Heart right ventricle (tissue), 16 donors: Measurements from ENCODE around the gene DEFB131B. TPM values are rescaled to one million over a fixed set of nuclear protein-coding genes. Genes with fewer than 3 reads are reported as not detected.

Experiments
- ATAC-seq, 8 donors: fragments of 200-7000 bp; cut with Tn5 transposase; one replicate each; pipeline ENCODE4 v1.9.1; 2020; ENCODE audit warnings: mild to moderate bottlenecking in 8 of 8, moderate library complexity in 8 of 8, moderate number of reproducible peaks in 1 of 8
- DNase-seq, 2 donors: peaks; one replicate each; pipeline ENCODE4 v3.0.0-alpha.2; 2020
- H3K27ac ChIP-seq, 10 donors: fragments of 200-600 bp; sonication (generic) in 2 of 10; one replicate each; pipeline versions ENCODE4 v1.5.0 to v1.8.0; 2020 to 2022; ENCODE audit warnings: mild to moderate bottlenecking in 3 of 10
- H3K27me3 ChIP-seq, 7 donors: fragments of 200-600 bp; one replicate each; pipeline ENCODE4 v1.8.0; 2021 to 2022; ENCODE audit warnings: mild to moderate bottlenecking in 2 of 7
- H3K36me3 ChIP-seq, 9 donors: fragments of 200-600 bp; sonication (generic) in 1 of 9; one replicate each; pipeline versions ENCODE4 v1.5.0 to v1.8.0; 2020 to 2022; ENCODE audit warnings: mild to moderate bottlenecking in 2 of 9
- H3K4me1 ChIP-seq, 9 donors: fragments of 200-600 bp; sonication (generic) in 1 of 9; one replicate each; pipeline versions ENCODE4 v1.5.0 to v1.8.0; 2020 to 2022; ENCODE audit warnings: mild to moderate bottlenecking in 4 of 9
- H3K4me3 ChIP-seq, 10 donors: fragments of 200-600 bp; sonication (generic) in 2 of 10; one replicate each; pipeline versions ENCODE4 v1.5.0 to v1.8.0; 2020 to 2022; ENCODE audit warnings: mild to moderate bottlenecking in 7 of 10, moderate library complexity in 2 of 10
- H3K9me3 ChIP-seq, 11 donors: fragments of 200-600 bp in 10 of 11; sonication (generic) in 2 of 11; one replicate each; pipeline versions ENCODE4 v1.5.0 to v1.8.0; 2013 to 2022; ENCODE audit warnings: mild to moderate bottlenecking in 2 of 11, control low read depth in 1 of 11, moderate library complexity in 1 of 11
- WGBS, 2 donors: extraction: QIAGEN DNeasy Blood & Tissue Kit; methylation state at CpG; one replicate each; pipeline ENCODE4 v1.1.7; 2013; ENCODE audit warnings: inconsistent platforms in 1 of 2; 5-methylcytosine and 5-hydroxymethylcytosine counted together
- intact Hi-C, 10 donors: fragments of 100-400 bp; cut with DNase I; formaldehyde crosslinking; loops; one replicate each; pipeline versions ENCODE4 v1.11.1 to v1.14.2; 2022
- polyA plus RNA-seq, 2 donors: library from polyadenylated mRNA; stranded (reverse); fragments of 200-250 nt; gene quantifications; one replicate each; pipeline ENCODE4 v1.2.3, GENCODE V29; 2013
- total RNA-seq, 10 donors: library from RNA; stranded (reverse); fragmentation: NEBNext Ultra II Directional in 3 of 10; extraction: Animal tissue kit (Norgen Biotek cat#: 25700) in 3 of 10; gene quantifications; one replicate each; pipeline versions ENCODE4 v1.2.1 to v1.2.4, GENCODE V29; 2021 to 2023
- TF ChIP-seq, protein P1 (sequence below), 9 donors: fragments of 200-600 bp; sonication (generic) in 2 of 9; IDR thresholded peaks; one replicate each; pipeline versions ENCODE4 v1.5.0 to v1.8.0; 2021 to 2022; ENCODE audit warnings: antibody characterized with exemption in 9 of 9, mild to moderate bottlenecking in 5 of 9, moderate library complexity in 1 of 9
- donor health status: Arrhythmogenic right ventricular cardiomyopathy.
- donor health status: ischemic (EF 13 %, LVEDD 7.1; RV severe dilation, severe dysfunction).
- donor health status: healthy with polysubstance abuse.
- donor health status: DM: no; HTN: yes; CAD: no.
- donor health status: DM: no; HTN: no; CAD: no.
- donor health status: ischemic (EF 25% LVEDD 6.9; RV normal size, moderate dysfunction).
- donor health status: ischemic (EF 25% LVEDD 5.7; RV mildly dilated, moderate dysfunction).
- donor health status: healthy.
- donor health status: DM: yes; HTN: yes; CAD: no.
- donor health status: Ischemic cardiomyopathy.
- donor health status: ischemic (EF 35%, LVEDD 5.7; RV mildly dilated, moderate dysfunction).
- donor health status: nonischemic (EF 11% LVEDD 7.7; RV severe dilation, severe dysfunction).
- donor health status: DM: yes; HTN: yes; CAD: no.
- donor health status: PGD.
- donor health status: ischemic (EF 29% LVEDD 5.4; RV normal size, mild dysfunction).
- donor health status: nonischemic (EF 23%, LVEDD 6.1; RV moderate dilation, normal function).

Gene DEFB131B
- total and polyA plus RNA-seq, 12 donors = not detected

DNA sequence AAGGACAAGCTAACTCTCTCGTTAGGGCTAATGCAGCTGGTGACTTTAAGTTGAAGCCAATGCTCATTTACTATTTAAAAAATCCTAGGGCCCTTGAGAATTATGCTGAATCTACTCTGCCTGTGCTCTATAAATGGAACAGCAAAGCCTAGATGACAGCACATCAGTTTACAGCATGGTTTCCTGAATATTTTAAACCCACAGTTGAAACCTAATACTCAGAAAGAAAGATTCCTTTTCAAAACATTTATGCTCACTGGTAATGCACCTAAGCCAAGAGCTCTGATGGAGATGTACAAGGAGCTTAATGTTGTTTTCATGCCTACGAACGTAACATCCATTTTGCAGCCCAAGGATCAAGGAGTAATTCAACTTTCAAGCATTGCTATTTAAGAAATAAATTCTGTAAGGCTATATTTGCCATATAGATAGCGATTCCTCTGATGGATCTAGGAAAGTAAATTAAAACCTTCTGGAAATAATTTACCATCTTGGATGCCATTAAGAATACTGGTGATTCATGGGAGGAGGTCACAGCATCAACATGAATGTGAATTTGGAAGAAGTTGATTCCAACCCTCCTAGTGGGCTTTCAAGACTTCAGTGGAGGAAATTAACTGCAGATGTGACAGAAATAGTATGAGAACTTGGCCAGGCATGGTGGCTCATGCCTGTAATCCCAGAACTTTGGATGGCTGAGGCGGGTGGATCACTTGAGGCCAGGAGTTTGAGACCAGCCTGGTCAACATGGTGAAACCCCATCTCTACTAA lies 35.7 kb downstream of the DEFB131B start:
- TF ChIP-seq, protein P1, sequence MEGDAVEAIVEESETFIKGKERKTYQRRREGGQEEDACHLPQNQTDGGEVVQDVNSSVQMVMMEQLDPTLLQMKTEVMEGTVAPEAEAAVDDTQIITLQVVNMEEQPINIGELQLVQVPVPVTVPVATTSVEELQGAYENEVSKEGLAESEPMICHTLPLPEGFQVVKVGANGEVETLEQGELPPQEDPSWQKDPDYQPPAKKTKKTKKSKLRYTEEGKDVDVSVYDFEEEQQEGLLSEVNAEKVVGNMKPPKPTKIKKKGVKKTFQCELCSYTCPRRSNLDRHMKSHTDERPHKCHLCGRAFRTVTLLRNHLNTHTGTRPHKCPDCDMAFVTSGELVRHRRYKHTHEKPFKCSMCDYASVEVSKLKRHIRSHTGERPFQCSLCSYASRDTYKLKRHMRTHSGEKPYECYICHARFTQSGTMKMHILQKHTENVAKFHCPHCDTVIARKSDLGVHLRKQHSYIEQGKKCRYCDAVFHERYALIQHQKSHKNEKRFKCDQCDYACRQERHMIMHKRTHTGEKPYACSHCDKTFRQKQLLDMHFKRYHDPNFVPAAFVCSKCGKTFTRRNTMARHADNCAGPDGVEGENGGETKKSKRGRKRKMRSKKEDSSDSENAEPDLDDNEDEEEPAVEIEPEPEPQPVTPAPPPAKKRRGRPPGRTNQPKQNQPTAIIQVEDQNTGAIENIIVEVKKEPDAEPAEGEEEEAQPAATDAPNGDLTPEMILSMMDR (IDR thresholded peaks at IDR 0.05) = no peak
- Histone ChIP-seq H3K4me3 (no peak overlapping the region), H3K4me1 (no peaks in the 10 kb centered on the region), H3K27ac (no peak overlapping the region), H3K9me3 (no peaks in the 10 kb centered on the region), H3K36me3 (peaks cover 0 to 75% (median 28%) of the 10 kb centered on the region in 9 donors), H3K27me3 (no peaks in the 10 kb centered on the region)
- DNase-seq = no peak
- ATAC-seq = no peak
- intact Hi-C loops = no loop called here
- WGBS, 2 donors = 88 to 92% methylated on average over 5 of the region's 5 CpGs

DNA sequence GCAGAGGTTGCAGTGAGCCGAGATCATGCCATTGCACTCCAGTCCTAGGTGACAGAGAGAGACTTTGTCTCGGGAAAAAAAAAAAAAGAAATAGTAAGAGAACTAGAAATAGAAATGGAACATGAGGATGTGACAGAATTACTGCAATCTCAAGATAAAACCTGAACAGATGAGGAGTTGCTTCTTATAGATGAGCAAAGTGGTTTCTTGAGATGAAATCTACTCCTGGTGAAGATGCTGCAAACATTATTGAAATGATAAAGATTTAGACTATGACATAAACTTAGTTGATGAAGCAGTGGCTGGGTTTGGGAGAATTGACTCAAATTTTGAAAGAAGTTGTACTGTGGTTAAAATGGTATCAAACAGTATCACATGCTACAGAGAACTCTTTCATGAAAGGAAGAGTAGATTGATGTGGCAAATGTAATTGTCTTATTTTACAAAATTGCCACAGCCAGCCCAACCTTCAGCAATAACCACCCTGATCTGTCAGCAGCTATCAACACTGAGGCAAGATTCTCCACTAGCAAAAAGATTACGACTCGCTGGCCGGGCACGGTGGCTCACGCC lies 36.5 kb downstream of the DEFB131B start:
- peaks cover 0 to 75% (median 28%) of the 10 kb centered on the region in 9 donors for H3K36me3 ChIP-seq
- H3K4me3 ChIP-seq = no peak overlapping the region
- TF ChIP-seq, protein P1 (IDR thresholded peaks at IDR 0.05) = no peak
- no peaks in the 10 kb centered on the region for H3K9me3 ChIP-seq
- DNase-seq (no peak), ATAC-seq (no peak)
- intact Hi-C loops = no loop called here
- H3K27me3 ChIP-seq = no peaks in the 10 kb centered on the region
- H3K4me1 ChIP-seq = no peaks in the 10 kb centered on the region
- WGBS, 2 donors = 93 to 95% methylated on average over 7 of the region's 7 CpGs
- no peak overlapping the region for H3K27ac ChIP-seq

DNA sequence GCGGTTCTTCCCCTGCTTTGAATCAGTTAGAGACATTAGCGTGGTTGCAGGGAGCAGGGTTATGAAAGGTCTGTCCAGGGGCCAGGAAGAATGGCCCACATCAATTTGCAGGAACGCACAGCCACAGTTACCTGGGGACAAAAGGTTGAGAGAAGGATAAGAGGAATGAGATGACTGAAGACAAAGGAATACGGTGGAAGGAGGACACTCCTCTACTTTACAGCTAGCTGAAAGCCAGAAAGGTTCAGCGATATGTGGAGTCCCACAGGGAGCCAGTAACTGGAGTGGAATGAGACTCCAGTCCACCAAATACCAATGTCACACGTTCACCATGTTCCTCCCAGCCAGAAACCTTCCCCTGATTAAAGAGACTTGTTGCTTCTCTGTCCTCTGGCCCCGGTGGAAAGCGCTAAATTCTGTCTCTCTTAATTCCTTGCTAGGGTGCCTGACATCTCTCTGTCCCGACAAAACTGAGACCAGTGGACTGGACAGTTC lies 39.4 kb downstream of the DEFB131B start:
- Histone ChIP-seq H3K27me3 (no peaks in the 10 kb centered on the region), H3K27ac (no peak overlapping the region), H3K4me3 (no peak overlapping the region), H3K4me1 (no peaks in the 10 kb centered on the region), H3K9me3 (no peaks in the 10 kb centered on the region), H3K36me3 (peaks cover 0 to 67% (median 28%) of the 10 kb centered on the region in 9 donors)
- TF ChIP-seq, protein P1 (IDR thresholded peaks at IDR 0.05) = no peak
- ATAC-seq (no peak), DNase-seq (no peak)
- intact Hi-C loops = no loop called here
- WGBS, 2 donors = 87 to 89% methylated on average over 9 of the region's 9 CpGs

DNA sequence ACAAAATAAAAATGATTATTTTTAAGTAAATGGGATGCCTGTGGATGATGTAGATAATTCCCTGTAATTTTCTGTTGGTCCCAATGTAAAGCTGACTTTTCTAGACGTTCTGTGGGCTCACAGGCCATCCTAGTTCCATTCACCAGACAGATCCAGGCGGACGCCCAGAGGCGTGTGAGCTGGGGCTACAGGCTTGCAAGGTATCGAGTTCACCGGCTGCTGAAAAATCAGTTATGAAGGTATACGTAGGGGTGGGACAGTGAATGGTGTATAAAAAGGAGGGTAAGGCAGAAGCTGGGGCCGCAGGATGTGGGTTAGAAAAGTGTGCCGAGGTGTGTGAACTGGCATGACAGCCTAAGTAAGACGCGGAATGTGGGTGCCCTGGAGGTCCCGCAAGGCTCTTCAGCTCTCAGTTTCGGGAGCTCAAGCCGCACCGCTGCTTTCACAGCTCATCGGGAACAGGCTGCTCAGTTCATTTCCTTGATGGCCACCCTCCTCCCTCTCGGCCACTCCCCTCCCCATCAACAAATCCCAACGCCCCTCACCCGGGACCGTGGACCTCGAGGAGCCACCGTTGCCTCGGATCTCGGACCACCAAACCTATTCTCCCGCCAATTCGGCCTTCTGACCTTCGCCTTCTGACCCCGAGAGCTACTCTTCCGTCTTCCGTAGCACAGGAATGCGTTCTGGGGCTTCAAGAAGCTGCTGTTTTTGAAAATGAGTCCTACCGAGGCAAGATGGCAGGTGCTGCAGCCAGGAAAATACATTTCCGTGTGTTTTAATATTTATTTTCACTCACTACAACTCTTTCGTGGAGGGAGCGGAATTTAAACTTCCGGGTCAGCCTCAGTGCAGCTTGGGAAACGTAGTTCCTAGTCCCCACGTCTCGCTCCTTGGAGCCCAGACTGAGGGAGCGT lies 49.8 kb downstream of the DEFB131B start, which contains the start of gene XNDC1N:
Gene XNDC1N (minus strand): TSS at position 775 of the 917 bp plus-strand sequence. CDS start 5,241 bp downstream, outside the sequence.
- peak; percentile 93 to 97 (median 94) for ATAC-seq
- Histone ChIP-seq H3K27ac (peak within 1 kb of the TSS; percentile 70 to 97 (median 90)), H3K36me3 (peaks cover 0 to 25% (median 0%) of the 10 kb centered on the region in 9 donors), H3K4me1 (peaks cover 3 to 43% (median 34%) of the 10 kb centered on the region in 9 donors), H3K4me3 (peak within 1 kb of the TSS; percentile 61 to 97 (median 77)), H3K27me3 (no peaks in the 10 kb centered on the region), H3K9me3 (no peaks in the 10 kb centered on the region)
- intact Hi-C loops = no loop called here
- 0 to 1% methylated on average over 40 of the region's 40 CpGs for WGBS, 2 donors
- DNase-seq = peak; percentile 38 to 64
- TF ChIP-seq, protein P1 (IDR thresholded peaks at IDR 0.05) = no peak
